Hepatocyte (in vitro differentiated cells): Measurements from ENCODE around the gene NUCKS1. TPM values are rescaled to one million over a fixed set of nuclear protein-coding genes. Genes with fewer than 3 reads are reported as not detected.

Experiments
- DNase-seq: peaks from one replicate; pipeline ENCODE4 v3.0.0-alpha.2; 2016; ENCODE audit warnings: low spot score
- H2AFZ ChIP-seq: fragments of 200-600 bp; sonication (generic); 2 replicates; pipeline ENCODE4 v1.6.0; 2016; ENCODE audit warnings: antibody characterized with exemption, mild to moderate bottlenecking
- H3K27ac ChIP-seq: fragments of 200-600 bp; sonication (generic); 2 replicates; pipeline ENCODE4 v1.5.1; 2016; ENCODE audit warnings: mild to moderate bottlenecking
- H3K27me3 ChIP-seq: fragments of 200-600 bp; sonication (generic); 2 replicates; pipeline ENCODE4 v1.6.1; 2016
- H3K36me3 ChIP-seq: fragments of 200-600 bp; sonication (generic); replicated peaks from 2 replicates; pipeline ENCODE4 v1.5.1; 2016; ENCODE audit warnings: low read depth; ENCODE audit not compliant: insufficient read depth
- H3K4me1 ChIP-seq: fragments of 200-600 bp; sonication (generic); 2 replicates; pipeline ENCODE4 v1.5.1; 2016; ENCODE audit warnings: mild to moderate bottlenecking, moderate library complexity; ENCODE audit not compliant: insufficient read depth
- H3K4me2 ChIP-seq: fragments of 200-600 bp; sonication (generic); 2 replicates; pipeline ENCODE4 v1.6.0; 2016
- H3K4me3 ChIP-seq: fragments of 200-600 bp; sonication (generic); 2 replicates; pipeline ENCODE4 v1.5.1; 2016; ENCODE audit warnings: mild to moderate bottlenecking
- H3K79me2 ChIP-seq: fragments of 200-600 bp; sonication (generic); 2 replicates; pipeline ENCODE4 v1.6.0; 2017; ENCODE audit warnings: mild to moderate bottlenecking
- H3K9me2 ChIP-seq: fragments of 200-600 bp; sonication (generic); replicated peaks from 2 replicates; pipeline ENCODE4 v1.6.0; 2017; ENCODE audit warnings: mild to moderate bottlenecking; ENCODE audit not compliant: insufficient read depth
- H3K9me3 ChIP-seq: fragments of 200-600 bp; sonication (generic); 2 replicates; pipeline ENCODE4 v1.5.1; 2016; ENCODE audit warnings: low read depth, mild to moderate bottlenecking
- H4K20me1 ChIP-seq: fragments of 200-600 bp; sonication (generic); 2 replicates; pipeline ENCODE4 v1.6.0; 2016; ENCODE audit warnings: mild to moderate bottlenecking; ENCODE audit not compliant: insufficient read depth, poor library complexity, severe bottlenecking
- CTCF ChIP-seq: fragments of 200-600 bp; sonication (generic); IDR thresholded peaks from 2 replicates; pipeline ENCODE4 v1.5.1; 2016; ENCODE audit warnings: antibody characterized with exemption, mild to moderate bottlenecking; ENCODE audit not compliant: poor library complexity
- EZH2 ChIP-seq: fragments of 200-600 bp; sonication (generic); IDR thresholded peaks from 2 replicates; pipeline ENCODE4 v1.6.1; 2016; ENCODE audit warnings: antibody characterized with exemption, mild to moderate bottlenecking, borderline replicate concordance
- EZH2phosphoT487 ChIP-seq: fragments of 200-600 bp; sonication (generic); IDR thresholded peaks from one replicate; pipeline ENCODE4 v1.6.1; 2018; ENCODE audit warnings: antibody characterized with exemption, mild to moderate bottlenecking, low read depth, moderate library complexity; ENCODE audit not compliant: unreplicated experiment, severe bottlenecking
- WGBS: methylation state at CpG from one replicate; pipeline ENCODE4 v1.1.6; 2016; ENCODE audit warnings: low lambda C conversion rate; ENCODE audit errors: missing lambda C conversion rate; 5-methylcytosine and 5-hydroxymethylcytosine counted together
- polyA plus RNA-seq: library from polyadenylated mRNA; unstranded; fragments of >200 nt; fragmentation: Nextera tagmentation; extraction: Ambion mirVana; gene quantifications from 2 replicates; pipeline ENCODE4 v1.2.1, GENCODE V29; 2016
- total RNA-seq: library from RNA; depleted of rRNA; stranded (reverse); fragments of >200 nt; gene quantifications from 2 replicates; pipeline ENCODE4 v1.2.3, GENCODE V29; 2014

Gene NUCKS1
- total and polyA plus RNA-seq, 2 experiments from 2014 or later, result 28.4 to 143 TPM

GRCh38 chr1:205689479-205689878 lies 60.5 kb downstream of the NUCKS1 start:
- TF ChIP-seq CTCF, result no peak
- no peak for TF ChIP-seq EZH2
- no peak for TF ChIP-seq EZH2phosphoT487
- H3K79me2 ChIP-seq, result no peaks in the 10 kb centered on the region
- H3K9me2 ChIP-seq, result no peaks in the 10 kb centered on the region
- no peaks in the 10 kb centered on the region for H3K4me1 ChIP-seq
- no peak overlapping the region for H3K4me3 ChIP-seq
- no peaks in the 10 kb centered on the region for H4K20me1 ChIP-seq
- 67% methylated on average over 5 of the region's 5 CpGs for WGBS
- H3K27ac ChIP-seq, result no peak overlapping the region
- DNase-seq, result no peak
- H3K9me3 ChIP-seq, result no peaks in the 10 kb centered on the region
- no peak overlapping the region for H2AFZ ChIP-seq
- H3K36me3 ChIP-seq, result no peaks in the 10 kb centered on the region
- no peaks in the 10 kb centered on the region for H3K27me3 ChIP-seq
- no peak overlapping the region for H3K4me2 ChIP-seq

GRCh38 chr1:205688171-205689080 lies 61.6 kb downstream of the NUCKS1 start:
- 58% methylated on average over 7 of the region's 7 CpGs for WGBS
- Histone ChIP-seq H3K79me2 (no peaks in the 10 kb centered on the region), H3K4me2 (no peak overlapping the region), H3K36me3 (no peaks in the 10 kb centered on the region), H4K20me1 (no peaks in the 10 kb centered on the region), H3K4me3 (no peak overlapping the region), H3K27me3 (no peaks in the 10 kb centered on the region), H3K9me2 (no peaks in the 10 kb centered on the region), H3K27ac (no peak overlapping the region), H2AFZ (no peak overlapping the region), H3K4me1 (no peaks in the 10 kb centered on the region), H3K9me3 (no peaks in the 10 kb centered on the region)
- no peak for TF ChIP-seq CTCF
- TF ChIP-seq EZH2phosphoT487, result no peak
- no peak for TF ChIP-seq EZH2
- no peak for DNase-seq

- no peaks in the 10 kb centered on the region for H3K27me3 ChIP-seq
- no peak overlapping the region for H3K27ac ChIP-seq
- no peaks in the 10 kb centered on the region for H3K4me1 ChIP-seq
- no peaks in the 10 kb centered on the region for H3K36me3 ChIP-seq
- H2AFZ ChIP-seq, result no peak overlapping the region
- no peak overlapping the region for H3K4me2 ChIP-seq
- no peaks in the 10 kb centered on the region for H4K20me1 ChIP-seq
- no peak for TF ChIP-seq EZH2phosphoT487
- TF ChIP-seq CTCF, result no peak
- no peak for TF ChIP-seq EZH2
- 80% methylated on average over 2 of the region's 2 CpGs for WGBS
- no peaks in the 10 kb centered on the region for H3K9me2 ChIP-seq
- H3K79me2 ChIP-seq, result no peaks in the 10 kb centered on the region
- no peak for DNase-seq
- H3K9me3 ChIP-seq, result no peaks in the 10 kb centered on the region
- no peak overlapping the region for H3K4me3 ChIP-seq
Observed at GRCh38 chr1:205687242-205687641, 62.7 kb downstream of the NUCKS1 start.
